PC-3 (cell line): ENCODE data around the gene P3H3. TPM values are rescaled to one million over a fixed set of nuclear protein-coding genes. Genes with fewer than 3 reads are reported as not detected.

ENCODE experiments used
- ATAC-seq: fragments of 200-7000 bp; cut with Tn5 transposase; 2 replicates; pipeline ENCODE4 v1.9.1; 2020; ENCODE audit warnings: mild to moderate bottlenecking, moderate library complexity
- BruUV-seq: library from RNA; stranded (reverse); fragments of 400-500 nt; replicated peaks from 2 replicates; lab custom pipeline; 2021; lab: Mats Ljungman, UMichigan
- CTCF ChIA-PET: fragments of 300-600 bp; sonication (Branson Sonifier 250); formaldehyde crosslinking; loops from one replicate; lab custom pipeline; 2022; ENCODE audit warnings: antibody characterized with exemption; lab: Charles Lee
- POLR2A ChIA-PET: fragments of 300-600 bp; sonication (Branson Sonifier 250); formaldehyde crosslinking; loops from one replicate; lab custom pipeline; 2022; ENCODE audit warnings: antibody characterized with exemption; ENCODE audit not compliant: unreplicated experiment; lab: Charles Lee
- DNase-seq: peaks from one replicate; pipeline ENCODE4 v3.0.0-alpha.2; 2015
- H2AFZ ChIP-seq: fragments of 300-600 bp; sonication (generic); 2 replicates; pipeline ENCODE4 v1.6.0; 2016; ENCODE audit warnings: antibody characterized with exemption, low read length
- H3F3A ChIP-seq: fragments of 300-600 bp; sonication (generic); one replicate; pipeline ENCODE4 v1.6.0; 2017; ENCODE audit warnings: antibody characterized with exemption, low read length, control low read depth, mild to moderate bottlenecking; ENCODE audit not compliant: unreplicated experiment
- H3K27ac ChIP-seq: fragments of 300-600 bp; sonication (generic); 2 replicates; pipeline ENCODE4 v1.5.1; 2016; ENCODE audit warnings: mild to moderate bottlenecking, low read length
- H3K27me3 ChIP-seq: fragments of 300-600 bp; sonication (generic); 2 replicates; pipeline ENCODE4 v1.6.1; 2016; ENCODE audit warnings: low read length, mixed read lengths
- H3K36me3 ChIP-seq: fragments of 300-600 bp; sonication (generic); 2 replicates; pipeline ENCODE4 v1.6.1; 2016; ENCODE audit warnings: low read depth, mixed run types, low read length, mixed read lengths
- H3K4me1 ChIP-seq: fragments of 300-600 bp; sonication (generic); 2 replicates; pipeline ENCODE4 v1.5.1; 2016; ENCODE audit warnings: low read length; ENCODE audit not compliant: insufficient read depth
- H3K4me2 ChIP-seq: fragments of 300-600 bp; sonication (generic); 2 replicates; pipeline ENCODE4 v1.6.0; 2016; ENCODE audit warnings: low read length
- H3K4me3 ChIP-seq: fragments of 300-600 bp; sonication (generic); 2 replicates; pipeline ENCODE4 v1.5.1; 2016; ENCODE audit warnings: mild to moderate bottlenecking, low read length, mixed read lengths
- H3K79me2 ChIP-seq: fragments of 300-600 bp; sonication (generic); 2 replicates; pipeline ENCODE4 v1.6.1; 2017; ENCODE audit warnings: low read length, mixed read lengths
- H3K9ac ChIP-seq: fragments of 300-600 bp; sonication (generic); 2 replicates; pipeline ENCODE4 v1.6.0; 2016; ENCODE audit warnings: mild to moderate bottlenecking, low read length
- H3K9me2 ChIP-seq: fragments of 300-600 bp; sonication (generic); replicated peaks from 2 replicates; pipeline ENCODE4 v1.6.1; 2016; ENCODE audit warnings: mixed run types, low read length, mixed read lengths
- H3K9me3 ChIP-seq: fragments of 300-600 bp; sonication (generic); 2 replicates; pipeline ENCODE4 v1.6.1; 2016; ENCODE audit warnings: low read length, mixed read lengths
- H4K20me1 ChIP-seq: fragments of 300-600 bp; sonication (generic); 2 replicates; pipeline ENCODE4 v1.6.1; 2016; ENCODE audit warnings: low read length, mixed read lengths
- CTCF ChIP-seq: fragments of 300-600 bp; sonication (generic); conservative IDR thresholded peaks from 2 replicates; pipeline ENCODE4 v1.5.1; 2017; ENCODE audit warnings: antibody characterized with exemption, low read depth, mild to moderate bottlenecking, low read length
- EZH2 ChIP-seq: fragments of 300-600 bp; sonication (generic); IDR thresholded peaks from one replicate; pipeline ENCODE4 v1.6.1; 2017; ENCODE audit warnings: antibody characterized with exemption, mild to moderate bottlenecking, low read length; ENCODE audit not compliant: unreplicated experiment
- EZH2phosphoT487 ChIP-seq: fragments of 300-600 bp; sonication (generic); IDR thresholded peaks from 2 replicates; pipeline ENCODE4 v1.6.1; 2018; ENCODE audit warnings: mild to moderate bottlenecking, antibody characterized with exemption, low read length, borderline replicate concordance
- intact Hi-C: fragments of 100-400 bp; cut with micrococcal nuclease; formaldehyde crosslinking; loops from 2 replicates; pipeline ENCODE4 v1.9.0; 2023
- total RNA-seq: library from RNA; depleted of rRNA; stranded (reverse); fragments of >200 nt; gene quantifications from 2 replicates; pipeline ENCODE4 v1.2.3, GENCODE V29; 2014

Gene P3H3
- total RNA-seq, 1 experiment from 2014 or later, result 9.3 TPM

GRCh38 chr12:6809056-6809455, 19.2 kb upstream of the P3H3 start:
- no peak overlapping the region for H3K9ac ChIP-seq
- POLR2A ChIA-PET, result no interaction called here

GRCh38 chr12:6810758-6811157, 17.4 kb upstream of the P3H3 start:
- no TSS peak for BruUV-seq
- H3K27ac ChIP-seq, result no peak overlapping the region
- no peaks in the 10 kb centered on the region for H3K4me1 ChIP-seq
- ChIA-PET POLR2A (no interaction called here), CTCF (no interaction called here)
- ATAC-seq (no peak), DNase-seq (no peak)
- H3K9me2 ChIP-seq, result no peaks in the 10 kb centered on the region
- H3F3A ChIP-seq, result no peaks in the 10 kb centered on the region
- no peak overlapping the region for H3K4me2 ChIP-seq
- H3K4me3 ChIP-seq, result no peak overlapping the region
- intact Hi-C loops, result no loop called here
- H2AFZ ChIP-seq, result no peak overlapping the region
- H3K9me3 ChIP-seq, result no peaks in the 10 kb centered on the region
- no peaks in the 10 kb centered on the region for H3K27me3 ChIP-seq
- TF ChIP-seq EZH2phosphoT487 (no peak), EZH2 (no peak), CTCF (no peak)
- no peak overlapping the region for H3K9ac ChIP-seq
- no peaks in the 10 kb centered on the region for H4K20me1 ChIP-seq
- no peaks in the 10 kb centered on the region for H3K36me3 ChIP-seq
- no peaks in the 10 kb centered on the region for H3K79me2 ChIP-seq

More at GRCh38 chr12:6809056-6809455, 19.2 kb upstream of the P3H3 start:
- Histone ChIP-seq H3K9me2 (no peaks in the 10 kb centered on the region), H3K4me3 (no peak overlapping the region), H3K9me3 (no peaks in the 10 kb centered on the region), H3K79me2 (no peaks in the 10 kb centered on the region), H3K4me1 (no peaks in the 10 kb centered on the region), H3K36me3 (no peaks in the 10 kb centered on the region), H3K27ac (no peak overlapping the region), H3K27me3 (no peaks in the 10 kb centered on the region), H4K20me1 (no peaks in the 10 kb centered on the region), H3F3A (no peaks in the 10 kb centered on the region), H2AFZ (no peak overlapping the region), H3K4me2 (no peak overlapping the region)
- CTCF ChIA-PET, result no interaction called here
- no TSS peak for BruUV-seq
- intact Hi-C loops, result no loop called here
- DNase-seq (no peak), ATAC-seq (no peak)
- TF ChIP-seq EZH2, result no peak
- no peak for TF ChIP-seq CTCF
- TF ChIP-seq EZH2phosphoT487, result no peak

GRCh38 chr12:6813363-6813762, 14.8 kb upstream of the P3H3 start:
- no peaks in the 10 kb centered on the region for H3K4me1 ChIP-seq
- H4K20me1 ChIP-seq, result no peaks in the 10 kb centered on the region
- ChIA-PET POLR2A (no interaction called here), CTCF (no interaction called here)
- DNase-seq (no peak), ATAC-seq (no peak)
- no TSS peak for BruUV-seq
- no peak overlapping the region for H3K4me3 ChIP-seq
- intact Hi-C loops, result no loop called here
- no peaks in the 10 kb centered on the region for H3K79me2 ChIP-seq
- no peaks in the 10 kb centered on the region for H3K9me3 ChIP-seq
- no peaks in the 10 kb centered on the region for H3F3A ChIP-seq
- TF ChIP-seq EZH2phosphoT487, result no peak
- no peak for TF ChIP-seq CTCF
- TF ChIP-seq EZH2, result no peak
- no peak overlapping the region for H3K4me2 ChIP-seq
- H3K9ac ChIP-seq, result no peak overlapping the region
- H3K27ac ChIP-seq, result no peak overlapping the region
- no peaks in the 10 kb centered on the region for H3K9me2 ChIP-seq
- no peaks in the 10 kb centered on the region for H3K36me3 ChIP-seq
- no peak overlapping the region for H2AFZ ChIP-seq
- H3K27me3 ChIP-seq, result no peaks in the 10 kb centered on the region
